Measurements from ENCODE around the gene HLA-DOB.
"Not testable (repeated sequence)": the region's sequence is repeated elsewhere in the genome, so short reads cannot be mapped to it uniquely, and the experiment has no call there.

Gene HLA-DOB

GRCh38 chr6:32805404-32805803, 11.4 kb downstream of the HLA-DOB start:
- not testable (repeated sequence) for H3K9me3 Mint-ChIP-seq; H3K4me3 Mint-ChIP-seq; H3K36me3 Mint-ChIP-seq (ENCODE audit: low read depth); H3K4me1 Mint-ChIP-seq (ENCODE audit: low read depth); H3K27ac Mint-ChIP-seq
- H3K27me3 Mint-ChIP-seq, result peaks cover 49% of the 10 kb centered on the region

- Mint-ChIP-seq H3K36me3 (ENCODE audit: low read depth) (no peaks in the 10 kb centered on the region), H3K4me1 (ENCODE audit: low read depth) (no peaks in the 10 kb centered on the region), H3K9me3 (no peaks in the 10 kb centered on the region), H3K4me3 (no peak overlapping the region), H3K27me3 (peaks cover 57% of the 10 kb centered on the region), H3K27ac (no peak overlapping the region)
Measured at GRCh38 chr6:32803416-32803815, 13.4 kb downstream of the HLA-DOB start.

- H3K9me3 Mint-ChIP-seq, result no peaks in the 10 kb centered on the region
- no peak overlapping the region for H3K4me3 Mint-ChIP-seq
- H3K27ac Mint-ChIP-seq, result no peak overlapping the region
- H3K27me3 Mint-ChIP-seq, result peaks cover 47% of the 10 kb centered on the region
- peaks cover 17% of the 10 kb centered on the region for H3K4me1 Mint-ChIP-seq (ENCODE audit: low read depth)
- H3K36me3 Mint-ChIP-seq (ENCODE audit: low read depth), result no peaks in the 10 kb centered on the region
Measured at GRCh38 chr6:32799740-32800139, 17.1 kb downstream of the HLA-DOB start.

GRCh38 chr6:32799168-32799567, 17.6 kb downstream of the HLA-DOB start:
- Mint-ChIP-seq H3K36me3 (ENCODE audit: low read depth) (no peaks in the 10 kb centered on the region), H3K4me1 (ENCODE audit: low read depth) (peaks cover 23% of the 10 kb centered on the region), H3K27me3 (peaks cover 46% of the 10 kb centered on the region), H3K9me3 (no peaks in the 10 kb centered on the region), H3K4me3 (no peak overlapping the region), H3K27ac (no peak overlapping the region)

GRCh38 chr6:32796848-32797776, 19.7 kb downstream of the HLA-DOB start:
- H3K9me3 Mint-ChIP-seq, result no peaks in the 10 kb centered on the region
- peak overlapping the region; percentile 67 for H3K4me3 Mint-ChIP-seq
- peak overlapping the region; percentile 67 for H3K27ac Mint-ChIP-seq
- peaks cover 41% of the 10 kb centered on the region for H3K27me3 Mint-ChIP-seq
- no peaks in the 10 kb centered on the region for H3K36me3 Mint-ChIP-seq (ENCODE audit: low read depth)
- H3K4me1 Mint-ChIP-seq (ENCODE audit: low read depth), result peaks cover 28% of the 10 kb centered on the region

GRCh38 chr6:32794510-32794909, 22.3 kb downstream of the HLA-DOB start:
- Mint-ChIP-seq H3K4me1 (ENCODE audit: low read depth) (peaks cover 28% of the 10 kb centered on the region), H3K36me3 (ENCODE audit: low read depth) (no peaks in the 10 kb centered on the region), H3K4me3 (no peak overlapping the region), H3K9me3 (no peaks in the 10 kb centered on the region), H3K27ac (no peak overlapping the region), H3K27me3 (peaks cover 42% of the 10 kb centered on the region)

GRCh38 chr6:32792901-32793435, 23.8 kb downstream of the HLA-DOB start:
- H3K4me3 Mint-ChIP-seq, result no peak overlapping the region
- no peak overlapping the region for H3K27ac Mint-ChIP-seq
- peaks cover 39% of the 10 kb centered on the region for H3K27me3 Mint-ChIP-seq
- H3K4me1 Mint-ChIP-seq (ENCODE audit: low read depth), result peaks cover 28% of the 10 kb centered on the region
- H3K36me3 Mint-ChIP-seq (ENCODE audit: low read depth), result no peaks in the 10 kb centered on the region
- H3K9me3 Mint-ChIP-seq, result no peaks in the 10 kb centered on the region

GRCh38 chr6:32790306-32790705, 26.5 kb downstream of the HLA-DOB start:
- H3K4me3 Mint-ChIP-seq, result no peak overlapping the region
- H3K4me1 Mint-ChIP-seq (ENCODE audit: low read depth), result peaks cover 15% of the 10 kb centered on the region
- peaks cover 60% of the 10 kb centered on the region for H3K27me3 Mint-ChIP-seq
- no peaks in the 10 kb centered on the region for H3K9me3 Mint-ChIP-seq
- no peak overlapping the region for H3K27ac Mint-ChIP-seq
- no peaks in the 10 kb centered on the region for H3K36me3 Mint-ChIP-seq (ENCODE audit: low read depth)

- Mint-ChIP-seq H3K4me1 (ENCODE audit: low read depth) (no peaks in the 10 kb centered on the region), H3K27ac (no peak overlapping the region), H3K27me3 (peaks cover 34% of the 10 kb centered on the region), H3K4me3 (no peak overlapping the region), H3K36me3 (ENCODE audit: low read depth) (no peaks in the 10 kb centered on the region), H3K9me3 (peaks cover 3% of the 10 kb centered on the region)
Measured at GRCh38 chr6:32785781-32786533, 30.8 kb downstream of the HLA-DOB start.

- not testable (repeated sequence) for H3K27ac Mint-ChIP-seq; H3K9me3 Mint-ChIP-seq; H3K4me1 Mint-ChIP-seq (ENCODE audit: low read depth); H3K4me3 Mint-ChIP-seq; H3K36me3 Mint-ChIP-seq (ENCODE audit: low read depth)
- peaks cover 24% of the 10 kb centered on the region for H3K27me3 Mint-ChIP-seq
Measured at GRCh38 chr6:32782923-32783322, 33.9 kb downstream of the HLA-DOB start.

GRCh38 chr6:32779036-32779435, 37.8 kb downstream of the HLA-DOB start:
- Mint-ChIP-seq H3K27me3 (peaks cover 5% of the 10 kb centered on the region), H3K36me3 (ENCODE audit: low read depth) (no peaks in the 10 kb centered on the region), H3K4me3 (no peak overlapping the region), H3K4me1 (ENCODE audit: low read depth) (no peaks in the 10 kb centered on the region), H3K9me3 (peaks cover 3% of the 10 kb centered on the region), H3K27ac (no peak overlapping the region)

- peaks cover 28% of the 10 kb centered on the region for H3K27me3 Mint-ChIP-seq
Measured at GRCh38 chr6:32775071-32775470, 41.7 kb downstream of the HLA-DOB start.

GRCh38 chr6:32774426-32774825, 42.4 kb downstream of the HLA-DOB start:
- peaks cover 4% of the 10 kb centered on the region for H3K4me1 Mint-ChIP-seq (ENCODE audit: low read depth)
- no peak overlapping the region for H3K4me3 Mint-ChIP-seq
- H3K36me3 Mint-ChIP-seq (ENCODE audit: low read depth), result no peaks in the 10 kb centered on the region
- H3K27ac Mint-ChIP-seq, result no peak overlapping the region
- no peaks in the 10 kb centered on the region for H3K9me3 Mint-ChIP-seq
- peaks cover 35% of the 10 kb centered on the region for H3K27me3 Mint-ChIP-seq

More at GRCh38 chr6:32775071-32775470, 41.7 kb downstream of the HLA-DOB start:
- Mint-ChIP-seq H3K4me1 (ENCODE audit: low read depth) (peaks cover 4% of the 10 kb centered on the region), H3K9me3 (no peaks in the 10 kb centered on the region), H3K4me3 (no peak overlapping the region), H3K27ac (no peak overlapping the region), H3K36me3 (ENCODE audit: low read depth) (no peaks in the 10 kb centered on the region)

- H3K4me1 Mint-ChIP-seq (ENCODE audit: low read depth), result peaks cover 4% of the 10 kb centered on the region
- no peaks in the 10 kb centered on the region for H3K9me3 Mint-ChIP-seq
- peaks cover 50% of the 10 kb centered on the region for H3K27me3 Mint-ChIP-seq
- no peaks in the 10 kb centered on the region for H3K36me3 Mint-ChIP-seq (ENCODE audit: low read depth)
- no peak overlapping the region for H3K27ac Mint-ChIP-seq
- no peak overlapping the region for H3K4me3 Mint-ChIP-seq
Measured at GRCh38 chr6:32772656-32773055, 44.1 kb downstream of the HLA-DOB start.

- Mint-ChIP-seq H3K27ac (no peak overlapping the region), H3K27me3 (peaks cover 46% of the 10 kb centered on the region), H3K36me3 (ENCODE audit: low read depth) (no peaks in the 10 kb centered on the region), H3K4me3 (no peak overlapping the region), H3K9me3 (no peaks in the 10 kb centered on the region), H3K4me1 (ENCODE audit: low read depth) (no peaks in the 10 kb centered on the region)
Measured at GRCh38 chr6:32764048-32764447, 52.8 kb downstream of the HLA-DOB start.
